HG03571 (cell line): ENCODE measurements around the gene NNAT.
"Not testable (repeated sequence)": the region's sequence is repeated elsewhere in the genome, so short reads cannot be mapped to it uniquely, and the experiment has no call there.

Source experiments
- ATAC-seq: cut with Tn5 transposase; IDR thresholded peaks from one replicate; pipeline ENCODE4 v1.9.1; 2021; ENCODE audit not compliant: unreplicated experiment

NNAT gene

DNA sequence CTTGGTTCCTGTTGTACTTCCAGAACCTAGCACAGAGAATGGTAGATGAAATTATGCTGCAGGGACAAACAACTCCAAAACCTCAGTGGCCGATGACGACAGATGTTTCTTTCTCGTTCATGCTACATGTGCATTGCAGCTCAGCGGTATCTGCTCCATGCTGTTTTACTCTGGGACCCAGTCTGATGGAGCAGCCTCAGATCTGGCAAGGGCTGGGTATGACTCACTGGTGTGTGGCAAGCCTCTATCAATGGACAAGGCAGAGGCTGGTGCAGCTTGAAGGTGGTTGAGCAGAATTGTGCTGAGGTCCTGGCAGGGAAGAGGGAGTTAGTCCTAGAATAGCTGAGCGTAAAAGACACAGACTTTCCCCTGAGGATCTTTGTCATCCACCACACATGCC is 17.0 kb downstream of the NNAT start:
- ATAC-seq = no peak

DNA sequence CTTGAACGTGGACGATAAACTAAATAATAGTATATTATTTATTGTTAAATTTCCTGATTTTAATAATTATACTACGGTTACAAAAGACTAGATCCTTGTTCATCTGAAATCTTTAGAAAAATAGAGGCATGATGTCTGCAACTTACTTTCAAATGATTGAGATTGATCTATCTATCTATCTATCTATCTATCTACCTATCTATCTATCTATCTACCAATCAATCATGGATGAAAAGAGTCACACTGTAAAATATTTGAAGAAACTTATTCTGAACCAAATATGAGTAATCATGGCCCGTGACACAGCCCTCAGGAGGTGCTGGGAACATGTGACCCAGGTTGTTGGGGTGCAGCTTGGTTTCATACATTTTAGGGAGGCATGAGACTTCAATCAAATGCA is 18.4 kb downstream of the NNAT start:
- no peak for ATAC-seq

DNA sequence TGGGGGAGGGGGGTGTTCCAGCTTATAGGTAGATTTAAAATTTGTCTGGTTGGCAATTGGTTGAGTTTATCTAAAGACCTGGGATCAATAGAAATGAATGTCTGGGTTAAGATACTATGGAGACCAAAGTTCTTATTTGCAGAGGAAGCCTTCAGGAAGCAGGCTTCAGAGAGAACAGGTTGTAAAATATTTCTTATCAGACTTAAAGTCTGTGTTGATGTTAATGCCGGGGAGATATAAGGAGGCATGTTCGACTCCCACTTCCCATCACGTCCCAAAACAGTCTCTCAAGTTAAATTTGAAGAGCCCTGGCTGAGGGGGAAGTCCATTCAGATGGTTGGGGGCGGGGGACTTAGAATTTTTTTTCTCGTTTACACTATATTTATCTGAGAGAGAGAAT is 19.0 kb downstream of the NNAT start:
- ATAC-seq = no peak

DNA sequence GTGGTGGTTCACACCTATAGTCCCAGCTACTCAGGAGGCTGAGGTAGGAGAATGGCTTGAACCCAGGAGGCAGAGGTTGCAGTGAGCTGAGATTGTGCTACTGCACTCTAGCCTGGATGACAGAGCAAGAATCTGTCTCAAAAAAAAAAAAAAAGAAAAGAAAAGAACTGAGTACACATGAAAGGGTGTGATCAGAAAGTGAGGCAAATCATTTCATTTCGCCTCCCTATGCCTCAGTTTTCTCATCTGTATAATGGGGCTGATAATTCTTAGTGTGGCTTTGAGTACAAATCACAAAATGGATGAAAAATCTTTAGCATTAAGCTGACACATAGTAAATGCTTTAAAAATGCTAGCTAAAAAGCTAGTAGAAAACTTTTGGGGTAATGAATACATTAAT is 19.8 kb downstream of the NNAT start:
- ATAC-seq = not testable (repeated sequence)

DNA sequence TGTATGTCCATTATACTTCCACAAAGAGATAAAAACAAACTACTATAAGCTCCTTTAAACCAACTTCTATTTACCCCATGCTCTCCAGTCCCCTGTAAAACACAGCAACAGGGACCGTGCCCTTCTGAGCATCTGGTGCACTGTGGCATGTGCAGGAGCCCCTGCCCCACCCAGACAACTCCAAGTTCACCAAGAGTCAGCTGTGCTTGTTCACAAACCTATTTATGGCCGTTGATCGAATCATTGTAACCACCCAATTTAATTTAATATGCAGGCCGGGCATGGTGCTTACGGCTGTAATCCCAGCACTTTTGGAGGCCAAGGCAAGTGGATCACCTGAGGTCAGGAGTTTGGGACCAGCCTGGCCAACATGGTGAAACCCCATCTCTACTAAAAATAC is 20.3 kb downstream of the NNAT start:
- no peak for ATAC-seq

DNA sequence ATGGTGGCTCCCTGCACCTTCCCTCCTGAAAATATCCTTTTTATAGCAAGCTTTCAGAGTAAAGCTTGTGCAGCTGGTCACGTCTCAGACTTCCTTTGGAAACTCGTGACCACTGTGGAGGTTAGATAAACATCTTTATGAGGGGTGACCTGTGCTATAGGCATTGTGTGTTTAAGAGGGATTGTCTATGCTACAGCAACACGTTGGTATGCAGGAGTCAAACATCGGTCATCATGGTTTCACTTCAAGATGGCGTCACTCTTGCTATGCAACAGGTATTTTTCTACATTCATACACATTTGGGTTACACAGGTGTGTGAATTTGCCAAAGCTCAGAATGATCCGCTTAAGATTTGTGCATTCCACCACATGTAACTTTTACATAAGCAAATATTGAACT is 21.2 kb downstream of the NNAT start:
- no peak for ATAC-seq

DNA sequence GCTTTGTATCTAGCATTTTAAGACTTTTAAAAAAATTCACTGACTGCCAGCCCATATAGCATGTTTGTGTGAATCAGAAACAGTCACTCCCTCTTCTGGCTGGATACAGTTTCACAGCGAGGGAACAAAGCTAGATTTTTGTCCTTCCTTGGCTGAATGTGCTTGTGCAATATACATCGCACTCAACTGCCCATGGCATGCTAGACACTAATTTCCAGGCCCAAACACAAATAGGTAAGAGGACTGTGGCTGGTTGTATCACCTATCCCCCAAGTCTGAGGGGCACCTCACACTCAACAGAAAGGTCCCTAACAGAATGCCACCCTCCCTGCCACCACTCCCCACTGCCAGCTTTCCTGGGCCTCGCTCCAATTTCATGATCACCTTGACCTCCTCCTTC is 22.8 kb downstream of the NNAT start:
- ATAC-seq = no peak

DNA sequence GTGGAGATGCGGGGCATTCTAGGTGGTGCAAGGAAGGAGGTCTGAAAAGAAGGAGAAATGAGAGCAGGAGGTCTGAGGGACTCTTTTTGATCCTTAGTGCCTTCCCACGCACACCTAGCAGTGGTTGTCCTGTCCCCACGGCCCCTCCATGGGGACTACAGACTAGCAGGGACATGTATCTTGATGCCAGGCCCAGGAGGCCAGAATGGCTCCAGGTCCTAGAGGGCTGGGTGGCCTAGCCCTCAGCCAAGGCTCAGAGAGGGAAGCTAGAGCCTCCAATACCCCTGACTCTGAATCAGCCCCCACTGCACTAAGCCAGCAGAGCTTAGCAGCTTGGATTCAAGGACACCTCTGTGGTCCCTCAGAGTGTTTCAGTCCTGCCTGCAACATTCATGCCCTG is 23.3 kb downstream of the NNAT start:
- ATAC-seq = no peak

DNA sequence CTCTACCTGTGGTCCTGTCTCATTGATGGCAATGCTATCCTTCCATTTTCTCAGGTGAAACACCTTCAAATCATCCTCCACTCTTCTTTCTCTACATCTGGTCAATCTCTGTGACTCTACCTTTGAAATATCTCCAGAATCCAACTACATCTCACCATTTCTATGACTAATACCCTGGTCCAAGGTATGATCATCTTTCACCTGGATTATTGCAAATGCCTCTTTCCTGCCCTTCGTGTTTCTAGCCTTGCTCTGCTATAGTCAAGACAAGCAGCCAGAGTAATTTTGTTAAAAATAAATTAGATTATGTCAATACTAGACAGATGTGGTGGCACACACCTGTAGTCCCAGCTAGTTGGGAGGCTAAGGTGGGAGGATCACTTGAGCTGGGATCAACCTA is 24.5 kb downstream of the NNAT start:
- ATAC-seq = no peak

DNA sequence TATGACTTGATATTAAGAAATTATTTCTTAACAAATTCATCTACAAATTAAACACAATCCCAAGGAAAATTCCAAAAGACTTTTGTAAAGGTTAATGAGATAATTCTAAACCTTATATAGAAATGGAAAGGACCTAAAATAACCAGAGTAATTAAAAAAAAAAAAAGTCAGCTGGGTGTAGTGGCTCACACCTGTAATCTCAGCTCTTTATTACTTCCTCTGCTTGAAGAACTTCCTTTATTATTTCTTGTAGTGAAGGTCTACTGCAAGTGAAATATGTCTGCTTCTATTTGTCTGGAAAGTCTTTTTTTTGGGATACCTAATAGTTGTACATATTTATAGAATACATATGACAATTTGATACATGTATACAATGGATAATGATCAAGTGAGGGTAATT is 26.9 kb downstream of the NNAT start:
- no peak for ATAC-seq

DNA sequence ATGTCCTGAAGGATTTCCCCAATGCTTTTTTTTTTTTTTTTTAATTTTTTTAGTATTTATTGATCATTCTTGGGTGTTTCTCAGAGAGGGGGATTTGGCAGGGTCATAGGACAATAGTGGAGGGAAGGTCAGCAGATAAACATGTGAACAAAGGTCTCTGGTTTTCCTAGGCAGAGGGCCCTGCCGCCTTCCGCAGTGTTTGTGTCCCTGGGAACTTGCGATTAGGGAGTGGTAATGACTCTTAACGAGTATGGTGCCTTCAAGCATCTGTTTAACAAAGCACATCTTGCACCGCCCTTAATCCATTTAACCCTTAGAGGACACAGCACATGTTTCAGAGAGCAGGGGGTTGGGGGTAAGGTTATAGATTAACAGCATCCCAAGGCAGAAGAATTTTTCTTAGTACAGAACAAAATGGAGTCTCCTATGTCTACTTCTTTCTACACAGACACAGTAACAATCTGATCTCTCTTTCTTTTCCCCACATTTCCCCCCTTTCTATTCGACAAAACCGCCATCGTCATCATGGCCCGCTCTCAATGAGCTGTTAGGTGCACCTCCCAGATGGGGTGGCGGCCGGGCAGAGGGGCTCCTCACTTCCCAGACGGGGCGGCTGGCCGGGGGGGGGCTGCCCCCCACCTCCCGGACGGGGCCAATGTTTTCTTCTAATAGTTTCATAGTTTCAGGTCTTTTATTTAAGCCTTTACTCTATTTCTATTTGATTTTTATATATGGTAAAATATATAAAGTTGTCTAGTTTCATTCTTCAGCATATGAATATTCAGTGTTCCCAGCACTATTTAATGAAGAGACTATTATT is 29.3 kb downstream of the NNAT start:
- not testable (repeated sequence) for ATAC-seq

DNA sequence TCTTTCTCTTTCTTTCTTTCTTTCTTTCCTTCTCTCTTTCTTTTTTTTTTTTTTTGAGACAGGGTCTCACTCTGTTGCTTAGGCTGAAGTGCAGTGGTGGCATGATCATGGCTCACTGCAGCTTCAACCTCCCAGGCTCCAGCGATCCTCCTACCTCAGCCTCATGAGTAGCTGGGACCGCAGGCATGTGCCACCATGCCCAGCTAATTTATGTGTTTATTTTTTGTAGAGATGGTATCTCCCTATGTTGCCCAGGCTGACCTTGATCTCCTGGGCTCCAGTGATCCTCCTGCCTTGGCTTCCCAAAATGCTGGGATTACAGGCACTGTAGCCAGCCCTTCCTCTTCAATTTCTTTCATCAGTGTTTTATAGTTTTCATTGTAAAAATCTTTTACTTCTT is 30.6 kb downstream of the NNAT start:
- not testable (repeated sequence) for ATAC-seq

DNA sequence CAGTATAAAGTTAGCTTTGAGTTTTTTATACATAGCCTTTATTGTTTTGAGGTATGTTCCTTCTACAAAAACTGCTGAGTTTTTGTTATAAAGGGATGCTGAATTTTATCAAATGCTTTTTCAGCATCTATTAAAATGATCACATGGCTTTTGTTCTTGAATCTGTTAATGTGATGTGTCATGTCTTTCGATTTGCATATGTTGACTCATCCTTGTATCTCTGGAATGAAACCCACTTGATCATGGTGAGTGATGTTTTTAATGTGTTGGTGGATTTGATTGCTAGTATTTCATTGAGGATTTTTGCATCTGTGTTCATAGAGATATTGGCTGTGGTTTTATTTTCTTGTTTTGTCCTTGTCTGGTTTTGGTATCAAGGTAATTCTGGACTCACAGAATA is 31.4 kb downstream of the NNAT start:
- no peak for ATAC-seq

DNA sequence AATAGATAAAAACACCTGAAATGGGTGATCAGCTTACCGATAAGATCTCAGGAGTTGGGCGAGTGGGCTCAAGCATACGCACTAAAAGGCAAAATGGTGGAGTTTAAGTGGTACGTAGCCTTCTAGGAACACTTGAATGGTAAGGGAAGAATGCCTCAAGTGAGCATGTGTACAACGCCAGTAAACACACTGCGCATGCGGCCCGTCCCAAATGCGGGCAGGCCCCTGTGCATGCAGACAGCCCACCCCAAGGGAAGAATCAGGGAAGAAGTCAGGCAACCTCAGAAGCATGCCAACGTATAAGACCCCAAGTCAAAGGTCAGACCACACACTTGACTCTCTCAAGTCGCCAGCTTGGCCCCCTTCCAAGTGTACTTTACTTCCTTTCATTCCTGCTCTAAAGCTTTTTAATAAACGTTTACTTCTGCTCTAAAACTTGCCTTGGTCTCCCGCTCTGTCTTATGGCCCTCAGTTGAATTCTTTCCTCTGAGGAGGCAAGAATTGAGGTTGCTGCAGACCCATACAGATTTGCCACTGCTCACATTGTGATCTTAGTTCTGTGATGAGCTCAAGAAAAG is 33.8 kb downstream of the NNAT start:
- not testable (repeated sequence) for ATAC-seq

DNA sequence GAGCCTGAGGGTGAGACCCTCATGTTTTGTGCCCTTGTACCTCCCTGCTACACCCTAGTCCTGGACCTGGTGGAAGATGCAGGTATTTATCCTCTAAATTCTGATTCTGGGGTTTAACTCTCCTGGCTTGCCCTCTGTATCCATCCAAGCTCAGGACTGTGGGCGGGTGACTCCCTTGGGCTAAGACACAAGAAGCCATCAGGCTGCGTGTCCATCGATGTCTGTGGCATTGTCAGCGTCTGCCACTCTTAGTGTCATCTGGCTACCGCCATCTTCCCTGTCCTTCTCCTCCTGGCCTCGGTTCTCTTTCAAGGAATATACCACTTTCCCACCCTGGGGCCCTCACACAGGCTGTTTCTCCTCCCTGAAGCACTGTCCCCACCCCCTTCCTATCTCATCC is 35.5 kb downstream of the NNAT start:
- ATAC-seq = no peak

DNA sequence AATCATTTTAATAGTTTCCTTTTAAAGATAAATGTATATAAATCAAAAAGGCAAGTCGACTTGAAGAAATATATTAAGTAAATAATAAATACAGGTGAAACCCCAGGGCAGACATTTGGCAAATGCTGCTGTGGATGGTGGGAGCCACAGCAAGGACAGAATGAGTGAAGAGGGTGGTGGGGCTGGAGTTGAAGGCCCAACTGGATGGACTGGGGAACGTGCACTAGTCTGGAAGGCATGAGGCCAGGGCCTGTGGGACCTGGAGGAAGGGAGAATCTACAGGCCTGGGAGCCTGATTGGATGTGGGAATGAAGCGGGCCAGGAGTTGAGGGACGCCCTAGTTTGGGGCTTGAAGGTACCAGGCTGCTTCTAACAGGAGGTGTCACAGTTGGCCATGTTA is 37.3 kb downstream of the NNAT start:
- ATAC-seq = no peak

DNA sequence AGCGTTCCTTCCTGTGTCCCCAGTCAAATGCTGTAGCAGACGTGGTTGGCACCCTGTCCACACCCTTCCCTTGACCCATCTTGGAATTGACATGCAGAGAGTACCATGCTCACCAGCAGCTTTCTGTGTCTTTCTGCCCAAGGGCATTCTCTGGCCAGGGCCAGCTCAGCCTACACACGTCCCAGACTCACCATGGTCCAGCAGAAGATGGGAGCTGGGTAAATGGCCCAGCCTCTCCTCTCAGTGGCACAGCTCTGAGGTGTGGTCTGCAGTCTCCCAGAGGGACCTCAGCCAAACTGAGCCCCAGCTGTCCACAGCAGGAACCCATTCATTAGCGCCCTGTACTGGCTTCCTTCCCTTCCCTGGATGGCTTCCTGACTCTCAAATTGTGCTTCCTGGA is 37.7 kb downstream of the NNAT start:
- no peak for ATAC-seq

DNA sequence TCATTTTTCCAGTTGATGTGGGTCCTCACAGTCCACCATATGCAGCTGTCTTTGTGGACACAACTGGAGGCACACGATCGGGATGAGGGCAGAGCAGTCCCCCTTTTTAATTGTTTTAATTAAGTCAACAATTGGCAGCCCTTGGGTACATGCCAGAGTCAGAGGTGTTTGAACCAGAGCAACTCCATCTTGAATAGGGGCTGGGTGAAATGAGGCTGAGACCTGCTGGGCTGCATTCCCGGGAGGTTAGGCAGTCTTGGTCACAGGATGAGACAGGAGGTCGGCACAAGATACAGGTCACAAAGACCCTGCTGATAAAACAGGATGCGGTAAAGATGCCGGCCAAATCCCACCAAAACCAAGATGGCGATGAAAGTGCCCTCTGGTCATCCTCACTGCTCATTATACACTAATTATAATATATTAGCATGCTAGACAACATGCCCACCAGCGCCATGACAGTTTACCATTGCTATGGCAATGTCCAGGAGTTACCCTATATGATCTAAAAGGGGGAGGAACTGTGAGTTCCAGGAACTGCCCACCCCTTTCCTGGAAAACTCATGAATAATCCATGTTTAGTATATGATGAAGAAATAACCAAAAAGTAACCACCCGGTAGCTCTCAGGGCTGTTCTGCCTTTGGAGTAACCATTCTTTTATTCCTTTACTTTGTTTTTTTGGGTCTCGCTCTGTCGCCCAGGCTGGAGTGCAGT is 38.4 kb downstream of the NNAT start:
- ATAC-seq = no peak

DNA sequence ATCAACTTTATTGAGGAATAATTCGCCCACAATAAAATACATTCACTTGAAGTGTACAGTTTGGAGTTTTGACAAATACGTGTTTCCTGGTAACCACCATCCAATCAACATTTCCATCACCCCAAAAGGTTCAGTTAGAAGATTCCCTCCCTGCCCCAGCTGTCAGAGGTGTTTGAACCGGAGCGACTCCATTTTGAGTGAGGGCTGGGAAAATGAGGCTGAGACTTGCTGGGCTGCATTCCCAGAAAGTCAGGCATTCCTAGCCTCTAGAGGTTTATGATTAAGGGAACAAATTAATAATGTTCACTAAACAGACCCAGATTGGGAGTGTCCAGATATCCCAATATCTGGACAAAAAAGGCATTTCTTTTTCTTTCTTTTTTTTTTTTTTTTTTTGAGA is 39.6 kb downstream of the NNAT start:
- no peak for ATAC-seq

DNA sequence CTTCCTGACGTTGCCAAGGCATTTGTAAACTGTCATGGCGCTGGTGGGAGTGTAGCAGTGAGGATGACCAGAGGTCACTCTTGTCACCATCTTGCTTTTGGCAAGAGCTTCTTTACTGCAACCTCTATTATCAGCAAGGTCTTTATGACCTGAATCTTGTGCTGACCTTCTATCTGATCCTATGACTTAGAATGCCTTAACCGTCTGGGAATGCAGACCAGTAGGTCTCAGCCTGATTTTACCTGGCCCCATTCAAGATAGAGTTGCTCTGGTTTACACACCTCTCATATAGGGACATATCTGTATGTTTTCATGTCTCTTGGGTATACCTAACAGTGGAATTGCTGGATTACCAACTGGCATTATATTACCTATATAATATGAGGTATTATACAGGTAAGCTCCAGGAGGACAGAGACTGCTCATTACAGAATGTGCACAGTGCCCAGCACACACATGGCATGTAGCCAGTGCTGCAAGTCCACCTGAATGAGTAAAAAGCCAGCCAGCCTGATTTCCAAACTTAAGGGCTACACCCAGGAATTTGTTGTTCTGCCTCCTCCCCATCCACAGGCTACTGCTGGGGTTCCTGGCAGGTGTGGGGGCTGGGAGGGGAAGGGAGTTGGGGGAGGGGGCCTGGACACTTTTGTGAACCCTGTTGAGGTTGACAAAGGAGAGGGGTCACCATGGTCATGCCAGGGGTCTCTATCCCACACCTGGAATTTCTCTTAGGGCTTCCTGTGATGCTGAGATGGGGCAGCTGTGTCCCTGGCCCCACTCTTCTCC is 41.8 kb downstream of the NNAT start:
- no peak for ATAC-seq

DNA sequence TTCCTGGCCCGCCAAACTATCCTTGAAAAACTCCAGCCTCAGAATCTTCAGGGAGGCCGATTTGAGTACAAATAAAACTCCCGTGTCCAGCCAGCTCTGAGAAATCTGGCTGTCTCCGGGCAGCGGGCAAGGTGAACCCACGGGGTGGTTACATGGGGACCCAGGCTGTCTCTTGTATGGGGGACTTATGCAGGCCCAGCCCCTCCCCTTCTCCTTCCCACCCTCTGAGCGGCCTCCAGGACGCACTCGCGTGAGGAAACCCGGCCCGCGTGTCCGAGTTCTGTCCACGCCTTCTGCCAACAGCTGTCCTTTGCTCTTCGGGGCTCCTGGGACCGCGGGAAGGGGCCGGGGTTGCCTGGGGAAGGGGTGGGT is 43.0 kb downstream of the NNAT start:
- no peak for ATAC-seq
